ENCODE results near the gene TIMP2. TPM values are rescaled to one million over a fixed set of nuclear protein-coding genes. Genes with fewer than 3 reads are reported as not detected.
"Not testable (repeated sequence)": the region's sequence is repeated elsewhere in the genome, so short reads cannot be mapped to it uniquely, and the experiment has no call there.

Gene TIMP2
- total RNA-seq, 4 donors from 2014 or later = 119 to 399 (median 127) TPM

- H3K36me3 ChIP-seq = no peaks in the 10 kb centered on the region
- peak overlapping the region; percentile 24 to 26 for H3K4me3 ChIP-seq
- intact Hi-C loops (cut with DNase I; ENCODE audit: low total_unique reads) = no loop called here
Measured at GRCh38 chr17:78883089-78883532, 42.1 kb downstream of the TIMP2 start.

GRCh38 chr17:78882540-78883088 is 42.6 kb downstream of the TIMP2 start:
- Histone ChIP-seq H3K36me3 (no peaks in the 10 kb centered on the region), H3K27ac (peak overlapping the region; percentile 89 to 98), H3K9me3 (no peaks in the 10 kb centered on the region), H3K4me3 (peak overlapping the region; percentile 24 to 26), H3K27me3 (no peaks in the 10 kb centered on the region), H3K4me1 (peaks cover 20 to 38% of the 10 kb centered on the region in 2 donors)
- TF ChIP-seq, protein P1, sequence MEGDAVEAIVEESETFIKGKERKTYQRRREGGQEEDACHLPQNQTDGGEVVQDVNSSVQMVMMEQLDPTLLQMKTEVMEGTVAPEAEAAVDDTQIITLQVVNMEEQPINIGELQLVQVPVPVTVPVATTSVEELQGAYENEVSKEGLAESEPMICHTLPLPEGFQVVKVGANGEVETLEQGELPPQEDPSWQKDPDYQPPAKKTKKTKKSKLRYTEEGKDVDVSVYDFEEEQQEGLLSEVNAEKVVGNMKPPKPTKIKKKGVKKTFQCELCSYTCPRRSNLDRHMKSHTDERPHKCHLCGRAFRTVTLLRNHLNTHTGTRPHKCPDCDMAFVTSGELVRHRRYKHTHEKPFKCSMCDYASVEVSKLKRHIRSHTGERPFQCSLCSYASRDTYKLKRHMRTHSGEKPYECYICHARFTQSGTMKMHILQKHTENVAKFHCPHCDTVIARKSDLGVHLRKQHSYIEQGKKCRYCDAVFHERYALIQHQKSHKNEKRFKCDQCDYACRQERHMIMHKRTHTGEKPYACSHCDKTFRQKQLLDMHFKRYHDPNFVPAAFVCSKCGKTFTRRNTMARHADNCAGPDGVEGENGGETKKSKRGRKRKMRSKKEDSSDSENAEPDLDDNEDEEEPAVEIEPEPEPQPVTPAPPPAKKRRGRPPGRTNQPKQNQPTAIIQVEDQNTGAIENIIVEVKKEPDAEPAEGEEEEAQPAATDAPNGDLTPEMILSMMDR (IDR thresholded peaks at IDR 0.05) = no peak
- TF ChIP-seq POLR2A (IDR thresholded peaks at IDR 0.05) = no peak
- intact Hi-C loops (cut with DNase I; ENCODE audit: low total_unique reads) = no loop called here
- DNase-seq = no peak

More at GRCh38 chr17:78883089-78883532, 42.1 kb downstream of the TIMP2 start:
- Histone ChIP-seq H3K27me3 (no peaks in the 10 kb centered on the region), H3K4me1 (peaks cover 20 to 38% of the 10 kb centered on the region in 2 donors), H3K27ac (peak overlapping the region; percentile 89 to 98), H3K9me3 (no peaks in the 10 kb centered on the region)
- peak; percentile 80 for DNase-seq
- no peak for TF ChIP-seq POLR2A (IDR thresholded peaks at IDR 0.05)
- TF ChIP-seq, protein P1 (IDR thresholded peaks at IDR 0.05) = no peak

- H3K36me3 ChIP-seq = no peaks in the 10 kb centered on the region
- H3K27me3 ChIP-seq = no peaks in the 10 kb centered on the region
- TF ChIP-seq, protein P1 (IDR thresholded peaks at IDR 0.05) = peak in 1 of 4 experiments; percentile 21
- peak; percentile 18 to 35 for TF ChIP-seq POLR2A (IDR thresholded peaks at IDR 0.05)
- peak; percentile 81 to 88 for DNase-seq
- H3K9me3 ChIP-seq = no peaks in the 10 kb centered on the region
- H3K4me3 ChIP-seq = peak overlapping the region; percentile 1 to 9
- intact Hi-C loops (cut with DNase I; ENCODE audit: low total_unique reads) = no loop called here
- H3K4me1 ChIP-seq = peaks cover 10 to 22% of the 10 kb centered on the region in 2 donors
- H3K27ac ChIP-seq = peak overlapping the region; percentile 89 to 98
Measured at GRCh38 chr17:78879635-78880186, 45.5 kb downstream of the TIMP2 start.

DNA sequence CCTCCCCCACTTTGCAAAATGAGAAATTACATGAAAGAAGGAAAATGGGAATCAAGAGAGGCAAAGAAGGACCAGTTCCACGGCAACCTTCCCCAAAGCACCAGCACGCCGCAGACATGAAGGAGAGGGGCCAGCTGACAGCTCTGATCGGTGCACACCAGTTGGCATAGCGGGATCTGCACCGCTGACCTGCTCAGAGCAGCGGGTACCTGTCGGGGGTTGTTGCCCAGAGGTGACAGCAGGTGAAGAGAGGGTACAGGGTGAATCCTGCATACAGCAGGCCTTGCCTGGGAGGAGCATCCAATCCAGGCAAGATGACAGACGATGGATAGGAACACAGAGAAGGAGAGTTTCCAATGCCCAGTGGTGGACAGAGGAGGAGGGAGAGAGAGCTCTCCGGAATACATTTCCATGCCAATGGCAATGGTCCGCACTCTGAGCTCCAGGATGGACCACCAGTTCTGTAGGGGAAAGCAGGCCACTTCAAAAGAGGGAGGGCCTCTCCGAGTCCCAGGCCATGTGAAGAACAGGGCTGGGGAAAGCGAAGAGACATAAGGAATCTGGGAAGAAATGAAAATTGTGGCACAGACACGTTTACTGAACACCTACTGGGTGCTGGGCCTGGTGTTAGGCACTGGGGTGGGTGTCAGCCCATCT is 46.2 kb downstream of the TIMP2 start:
- TF ChIP-seq, protein P1 (IDR thresholded peaks at IDR 0.05) = no peak
- no peak for TF ChIP-seq POLR2A (IDR thresholded peaks at IDR 0.05)
- H3K27me3 ChIP-seq = no peaks in the 10 kb centered on the region
- H3K36me3 ChIP-seq = no peaks in the 10 kb centered on the region
- H3K9me3 ChIP-seq = no peaks in the 10 kb centered on the region
- peak overlapping the region; percentile 89 to 98 for H3K27ac ChIP-seq
- intact Hi-C loops (cut with DNase I; ENCODE audit: low total_unique reads) = no loop called here
- H3K4me3 ChIP-seq = no peak overlapping the region
- DNase-seq = no peak
- H3K4me1 ChIP-seq = peaks cover 7 to 18% of the 10 kb centered on the region in 2 donors

- Histone ChIP-seq H3K9me3 (no peaks in the 10 kb centered on the region), H3K36me3 (no peaks in the 10 kb centered on the region), H3K4me1 (peaks cover 7 to 18% of the 10 kb centered on the region in 2 donors), H3K4me3 (no peak overlapping the region), H3K27me3 (no peaks in the 10 kb centered on the region), H3K27ac (peak overlapping the region; percentile 89 to 98)
- DNase-seq = no peak
- TF ChIP-seq, protein P1 (IDR thresholded peaks at IDR 0.05) = no peak
- no peak for TF ChIP-seq POLR2A (IDR thresholded peaks at IDR 0.05)
- intact Hi-C loops (cut with DNase I; ENCODE audit: low total_unique reads) = no loop called here
Measured at GRCh38 chr17:78878261-78878660, 46.9 kb downstream of the TIMP2 start.

- peak overlapping the region in 1 of 2 donors; percentile 79 for H3K27ac ChIP-seq
- intact Hi-C loops (cut with DNase I; ENCODE audit: low total_unique reads); H3K4me3 ChIP-seq; H3K27me3 ChIP-seq; DNase-seq; H3K9me3 ChIP-seq; H3K4me1 ChIP-seq; H3K36me3 ChIP-seq: not testable (repeated sequence)
Measured at GRCh38 chr17:78876954-78877517, 48.2 kb downstream of the TIMP2 start.

Measured in uterus (tissue), 4 donors.